ENCODE measurements around the gene MAP4K4.

DNA sequence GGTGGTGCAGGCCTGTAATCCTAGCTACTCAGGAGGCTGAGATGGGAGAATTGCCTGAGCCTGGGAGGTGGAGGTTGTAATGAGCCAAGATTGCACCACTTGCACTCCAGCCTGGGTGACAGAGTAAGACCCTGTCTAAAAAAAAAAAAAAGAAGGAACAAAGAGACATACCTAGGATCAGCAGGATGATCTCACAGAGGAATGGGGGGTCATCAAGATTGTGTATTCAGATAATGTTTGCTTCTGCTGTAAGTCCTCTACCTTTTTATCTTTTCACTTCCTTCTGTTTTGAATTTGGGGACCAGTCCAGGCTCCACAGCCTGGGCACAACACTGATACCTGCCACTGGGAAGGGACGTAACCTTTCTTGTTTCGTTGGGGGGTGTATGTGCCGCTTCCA lies 53.2 kb downstream of the MAP4K4 start:
- TF ChIP-seq, protein P1, sequence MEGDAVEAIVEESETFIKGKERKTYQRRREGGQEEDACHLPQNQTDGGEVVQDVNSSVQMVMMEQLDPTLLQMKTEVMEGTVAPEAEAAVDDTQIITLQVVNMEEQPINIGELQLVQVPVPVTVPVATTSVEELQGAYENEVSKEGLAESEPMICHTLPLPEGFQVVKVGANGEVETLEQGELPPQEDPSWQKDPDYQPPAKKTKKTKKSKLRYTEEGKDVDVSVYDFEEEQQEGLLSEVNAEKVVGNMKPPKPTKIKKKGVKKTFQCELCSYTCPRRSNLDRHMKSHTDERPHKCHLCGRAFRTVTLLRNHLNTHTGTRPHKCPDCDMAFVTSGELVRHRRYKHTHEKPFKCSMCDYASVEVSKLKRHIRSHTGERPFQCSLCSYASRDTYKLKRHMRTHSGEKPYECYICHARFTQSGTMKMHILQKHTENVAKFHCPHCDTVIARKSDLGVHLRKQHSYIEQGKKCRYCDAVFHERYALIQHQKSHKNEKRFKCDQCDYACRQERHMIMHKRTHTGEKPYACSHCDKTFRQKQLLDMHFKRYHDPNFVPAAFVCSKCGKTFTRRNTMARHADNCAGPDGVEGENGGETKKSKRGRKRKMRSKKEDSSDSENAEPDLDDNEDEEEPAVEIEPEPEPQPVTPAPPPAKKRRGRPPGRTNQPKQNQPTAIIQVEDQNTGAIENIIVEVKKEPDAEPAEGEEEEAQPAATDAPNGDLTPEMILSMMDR (IDR thresholded peaks at IDR 0.05) = no peak
- TF ChIP-seq EZH2phosphoT487 (IDR thresholded peaks at IDR 0.05) (no peak), EZH2 (IDR thresholded peaks at IDR 0.05) (no peak)

All from neural progenitor cell (in vitro differentiated cells).